Omental fat pad (tissue), 4 donors: ENCODE data around the gene FBXW11. TPM values are rescaled to one million over a fixed set of nuclear protein-coding genes. Genes with fewer than 3 reads are reported as not detected.
"Not testable (repeated sequence)": the region's sequence is repeated elsewhere in the genome, so short reads cannot be mapped to it uniquely, and the experiment has no call there.

ENCODE experiments used
- ATAC-seq: fragments of 150-250 bp; one replicate; pipeline ENCODE4 v1.9.1; 2016; ENCODE audit warnings: mild to moderate bottlenecking, moderate library complexity; ENCODE audit not compliant: low FRiP score
- DNase-seq: peaks from one replicate; pipeline ENCODE4 v3.0.0-alpha.2; 2019; ENCODE audit warnings: low spot score
- total RNA-seq, 4 donors: library from RNA; depleted of rRNA; stranded (reverse); fragments of >200 nt; gene quantifications; one replicate each; pipeline ENCODE4 v1.1.0, GENCODE V29; 2016
- TF ChIP-seq, protein P1 (sequence below), 3 donors: fragments of 450-650 bp; IDR thresholded peaks; one replicate each; pipeline ENCODE4 v1.5.1; 2016 to 2017; ENCODE audit warnings: antibody characterized with exemption in 3 of 3, mild to moderate bottlenecking in 3 of 3, moderate library complexity in 2 of 3

Gene FBXW11
- total RNA-seq, 4 donors from 2014 or later = 44.6 to 60.9 (median 55.7) TPM

DNA sequence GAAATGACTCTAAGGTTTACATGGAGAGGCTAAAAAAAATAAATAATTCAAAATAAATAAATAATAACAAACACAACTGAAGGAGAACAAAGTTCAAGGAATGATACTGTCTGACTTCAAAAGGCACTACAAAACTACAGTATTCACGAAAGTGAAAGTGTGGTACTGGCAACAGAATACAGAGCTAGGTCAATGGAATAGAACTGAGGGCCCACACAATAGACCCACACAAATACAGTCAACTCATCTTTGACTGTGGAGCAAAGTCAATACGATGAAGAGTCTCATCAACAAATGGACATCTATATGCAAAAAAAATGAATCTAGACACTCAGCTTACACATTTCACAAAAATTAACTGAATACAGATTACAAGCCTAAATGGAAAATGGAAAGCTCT is 75.3 kb downstream of the FBXW11 start:
- ATAC-seq (no peak), DNase-seq (no peak)
- TF ChIP-seq, protein P1, sequence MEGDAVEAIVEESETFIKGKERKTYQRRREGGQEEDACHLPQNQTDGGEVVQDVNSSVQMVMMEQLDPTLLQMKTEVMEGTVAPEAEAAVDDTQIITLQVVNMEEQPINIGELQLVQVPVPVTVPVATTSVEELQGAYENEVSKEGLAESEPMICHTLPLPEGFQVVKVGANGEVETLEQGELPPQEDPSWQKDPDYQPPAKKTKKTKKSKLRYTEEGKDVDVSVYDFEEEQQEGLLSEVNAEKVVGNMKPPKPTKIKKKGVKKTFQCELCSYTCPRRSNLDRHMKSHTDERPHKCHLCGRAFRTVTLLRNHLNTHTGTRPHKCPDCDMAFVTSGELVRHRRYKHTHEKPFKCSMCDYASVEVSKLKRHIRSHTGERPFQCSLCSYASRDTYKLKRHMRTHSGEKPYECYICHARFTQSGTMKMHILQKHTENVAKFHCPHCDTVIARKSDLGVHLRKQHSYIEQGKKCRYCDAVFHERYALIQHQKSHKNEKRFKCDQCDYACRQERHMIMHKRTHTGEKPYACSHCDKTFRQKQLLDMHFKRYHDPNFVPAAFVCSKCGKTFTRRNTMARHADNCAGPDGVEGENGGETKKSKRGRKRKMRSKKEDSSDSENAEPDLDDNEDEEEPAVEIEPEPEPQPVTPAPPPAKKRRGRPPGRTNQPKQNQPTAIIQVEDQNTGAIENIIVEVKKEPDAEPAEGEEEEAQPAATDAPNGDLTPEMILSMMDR (IDR thresholded peaks at IDR 0.05) = no peak

- TF ChIP-seq, protein P1 (IDR thresholded peaks at IDR 0.05) = no peak
- DNase-seq (no peak), ATAC-seq (no peak)
These were observed 79.0 kb downstream of the FBXW11 start for GRCh38 chr5:171927345-171927941.

DNA sequence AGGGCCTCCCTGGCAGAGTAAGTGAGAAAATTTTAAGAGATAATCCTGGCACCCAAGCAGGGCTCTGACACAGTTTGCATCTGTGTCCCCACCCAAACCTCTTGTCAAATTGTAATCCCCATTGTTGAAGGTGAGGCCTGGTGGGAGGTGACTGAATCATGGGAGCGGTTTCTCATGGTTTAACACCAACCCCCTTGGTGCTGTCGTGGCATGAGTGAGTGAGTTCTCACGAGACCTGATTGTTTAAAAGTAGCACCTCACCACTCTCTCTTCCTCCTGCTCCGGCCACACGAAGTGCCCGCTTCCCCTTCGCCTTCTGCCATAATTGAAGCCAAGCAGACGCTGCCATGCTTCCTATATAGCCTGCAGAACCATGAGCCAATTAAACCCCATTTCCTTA is 80.1 kb downstream of the FBXW11 start:
- TF ChIP-seq, protein P1 (IDR thresholded peaks at IDR 0.05) = no peak
- ATAC-seq (no peak), DNase-seq (no peak)

DNA sequence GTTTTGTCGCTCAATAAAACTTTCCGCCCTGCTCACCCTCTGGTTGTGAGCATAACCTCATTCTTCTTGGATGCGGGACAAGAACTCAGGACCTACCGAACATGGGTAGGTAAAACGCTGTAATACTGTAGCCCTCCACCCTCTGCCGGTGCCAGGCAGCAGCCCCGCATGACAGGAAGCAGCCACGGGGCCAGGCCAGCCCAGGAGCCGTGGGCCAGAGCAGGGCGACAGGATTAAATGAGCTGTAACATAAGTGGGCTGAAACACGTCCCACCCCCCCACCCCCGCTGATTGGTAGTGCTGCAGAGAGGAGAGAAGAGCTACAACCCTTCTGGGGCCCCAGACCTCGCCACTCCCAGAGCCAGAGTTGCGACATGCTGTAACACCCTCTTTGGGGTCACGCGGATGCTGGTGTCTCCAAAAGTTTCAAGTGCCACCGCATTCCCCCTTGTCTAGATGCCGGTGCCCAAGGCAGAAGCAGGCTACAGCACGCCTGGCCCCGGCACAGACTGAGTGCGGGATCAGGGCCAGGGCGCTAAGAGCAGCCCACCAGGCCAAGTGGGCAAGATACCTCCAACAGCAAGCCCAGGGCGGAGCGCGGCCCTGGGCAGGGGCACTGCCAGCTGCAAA is 81.8 kb downstream of the FBXW11 start:
- DNase-seq = no peak
- no peak for ATAC-seq
- TF ChIP-seq, protein P1 (IDR thresholded peaks at IDR 0.05) = no peak

GRCh38 chr5:171920765-171921391 is 85.6 kb downstream of the FBXW11 start:
- ATAC-seq = no peak
- no peak for DNase-seq
- TF ChIP-seq, protein P1 (IDR thresholded peaks at IDR 0.05) = no peak

- not testable (repeated sequence) for DNase-seq, ATAC-seq
These were observed 90.7 kb downstream of the FBXW11 start for GRCh38 chr5:171915700-171916099.

- DNase-seq (no peak), ATAC-seq (no peak)
- TF ChIP-seq, protein P1 (IDR thresholded peaks at IDR 0.05) = no peak
These were observed 91.6 kb downstream of the FBXW11 start for GRCh38 chr5:171914726-171915338.
